OCI-LY7 (cell line): ENCODE data around the gene XYLT1.

Source experiments
- CTCF ChIP-seq: fragments of 200-600 bp; sonication (generic); conservative IDR thresholded peaks from 2 replicates; pipeline ENCODE4 v1.5.1; 2014; ENCODE audit warnings: mild to moderate bottlenecking, antibody characterized with exemption, low read length, moderate library complexity, mixed read lengths
- EZH2phosphoT487 ChIP-seq: fragments of 200-600 bp; sonication (generic); IDR thresholded peaks from 2 replicates; pipeline ENCODE4 v1.6.1; 2018; ENCODE audit warnings: low read depth, borderline replicate concordance, mild to moderate bottlenecking, mixed run types, antibody characterized with exemption, low read length, moderate library complexity, mixed read lengths

GRCh38 chr16:17469741-17470181, 999 bp downstream of the XYLT1 start:
- TF ChIP-seq CTCF (no peak), EZH2phosphoT487 (no peak)
